Astrocyte of the spinal cord (primary cell): ENCODE measurements around the gene GPR137.

Experiments used
- DNase-seq: peaks from one replicate; pipeline ENCODE4 v3.0.0; 2011; ENCODE audit warnings: low read depth, low spot score
- H3K4me3 ChIP-seq: 2 replicates; pipeline ENCODE4 v1.5.1; 2011; ENCODE audit warnings: low read depth, mild to moderate bottlenecking, low read length, moderate library complexity
- CTCF ChIP-seq: IDR thresholded peaks from 2 replicates; pipeline ENCODE4 v1.5.1; 2012; ENCODE audit warnings: low read depth, mild to moderate bottlenecking, low read length, inconsistent platforms
- in situ Hi-C: cut with HindIII; loops from 2 replicates; pipeline ENCODE4 v1.10.0; 2017; ENCODE audit warnings: low sequenced_read_pairs

Gene GPR137

GRCh38 chr11:64264371-64264852 is 21.2 kb upstream of the GPR137 start:
- no peak overlapping the region for H3K4me3 ChIP-seq
- no peak for TF ChIP-seq CTCF
- no peak for DNase-seq
- in situ Hi-C loops, result no loop called here

GRCh38 chr11:64265176-64266160 is 20.2 kb upstream of the GPR137 start:
- in situ Hi-C loops, result no loop called here
- TF ChIP-seq CTCF, result no peak
- H3K4me3 ChIP-seq, result no peak overlapping the region
- no peak for DNase-seq

- no peak for TF ChIP-seq CTCF
- in situ Hi-C loops, result no loop called here
- DNase-seq, result no peak
- H3K4me3 ChIP-seq, result no peak overlapping the region
Measured at GRCh38 chr11:64266339-64266738, 19.3 kb upstream of the GPR137 start.

- no peak overlapping the region for H3K4me3 ChIP-seq
- no peak for TF ChIP-seq CTCF
- in situ Hi-C loops, result no loop called here
- DNase-seq, result no peak
Measured at GRCh38 chr11:64267207-64267945, 18.3 kb upstream of the GPR137 start.

- peak; percentile 26 for DNase-seq
- in situ Hi-C loops, result no loop called here
- peak overlapping the region; percentile 58 for H3K4me3 ChIP-seq
- TF ChIP-seq CTCF, result no peak
Measured at GRCh38 chr11:64268025-64268892, 17.4 kb upstream of the GPR137 start.
